ENCODE data around the gene CADM3.

The CADM3 gene

GRCh38 chr1:159177272-159177907 is 6.0 kb downstream of the CADM3 start:
- TF ChIP-seq CTCF (conservative IDR thresholded peaks at IDR 0.05) (no peak), ZFX (IDR thresholded peaks at IDR 0.05) (no peak)
- H3K27ac ChIP-seq = no peak overlapping the region

GRCh38 chr1:159179906-159180305 is 8.5 kb downstream of the CADM3 start:
- TF ChIP-seq CTCF (conservative IDR thresholded peaks at IDR 0.05) (no peak), ZFX (IDR thresholded peaks at IDR 0.05) (no peak)

GRCh38 chr1:159180516-159180915 is 9.1 kb downstream of the CADM3 start:
- no peak overlapping the region for H3K27ac ChIP-seq
- TF ChIP-seq CTCF (conservative IDR thresholded peaks at IDR 0.05) = no peak
- TF ChIP-seq ZFX (IDR thresholded peaks at IDR 0.05) = no peak

More at GRCh38 chr1:159179906-159180305, 8.5 kb downstream of the CADM3 start:
- H3K27ac ChIP-seq = no peak overlapping the region

GRCh38 chr1:159181328-159182024 is 10.1 kb downstream of the CADM3 start:
- TF ChIP-seq ZFX (IDR thresholded peaks at IDR 0.05) = no peak
- TF ChIP-seq CTCF (conservative IDR thresholded peaks at IDR 0.05) = no peak
- no peak overlapping the region for H3K27ac ChIP-seq

- no peak overlapping the region for H3K27ac ChIP-seq
Observed at GRCh38 chr1:159184201-159184600, 12.8 kb downstream of the CADM3 start.

GRCh38 chr1:159185121-159185520 is 13.7 kb downstream of the CADM3 start:
- TF ChIP-seq ZFX (IDR thresholded peaks at IDR 0.05) = no peak
- TF ChIP-seq CTCF (conservative IDR thresholded peaks at IDR 0.05) = no peak

More at GRCh38 chr1:159184201-159184600, 12.8 kb downstream of the CADM3 start:
- TF ChIP-seq ZFX (IDR thresholded peaks at IDR 0.05) = no peak

GRCh38 chr1:159187033-159187432 is 15.6 kb downstream of the CADM3 start:
- TF ChIP-seq CTCF (conservative IDR thresholded peaks at IDR 0.05) = no peak
- TF ChIP-seq ZFX (IDR thresholded peaks at IDR 0.05) = no peak
- no peak overlapping the region for H3K27ac ChIP-seq

More at GRCh38 chr1:159185121-159185520, 13.7 kb downstream of the CADM3 start:
- no peak overlapping the region for H3K27ac ChIP-seq

All from C4-2B (cell line).